GM19025 (cell line): ENCODE data around the gene C1orf167.
"Not testable (repeated sequence)": the region's sequence is repeated elsewhere in the genome, so short reads cannot be mapped to it uniquely, and the experiment has no call there.

Experiments used
- ATAC-seq: cut with Tn5 transposase; IDR thresholded peaks from one replicate; pipeline ENCODE4 v1.9.1; 2021; ENCODE audit warnings: mild to moderate bottlenecking, low read depth, moderate library complexity; ENCODE audit not compliant: unreplicated experiment

The C1orf167 gene

DNA sequence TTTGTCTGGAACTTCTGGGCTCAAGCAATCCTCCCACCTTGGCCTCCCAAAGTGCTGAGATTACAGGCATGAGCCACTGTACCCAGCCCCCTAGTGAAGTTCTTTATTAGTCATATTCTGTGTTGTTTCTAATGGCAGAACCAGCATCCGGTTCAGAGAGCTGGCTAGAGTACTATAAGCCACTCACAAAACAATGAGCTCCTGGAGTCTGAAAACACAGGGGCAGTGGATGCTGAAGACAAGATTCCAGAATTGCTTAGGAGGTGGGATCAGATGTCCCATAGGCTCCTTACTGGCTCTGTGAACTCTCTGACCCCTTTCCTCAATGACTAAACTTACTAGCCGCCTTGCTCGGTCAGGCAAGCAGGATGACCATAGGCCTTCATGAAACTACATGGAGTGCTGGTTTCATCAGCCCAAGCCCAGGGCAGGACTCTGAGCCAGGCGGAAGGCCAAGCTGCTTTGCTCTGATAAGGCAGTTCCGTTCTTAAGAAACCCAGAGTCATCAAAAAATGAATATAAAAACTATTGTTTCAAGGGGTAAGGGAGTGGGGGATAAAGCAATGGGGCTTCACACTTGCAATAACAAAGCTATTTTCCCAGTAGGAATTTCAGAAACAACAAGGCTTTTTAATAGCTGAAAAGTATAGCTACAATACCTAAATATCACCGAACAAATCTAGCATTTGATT is 35.7 kb downstream of the C1orf167 start:
- no peak for ATAC-seq

- no peak for ATAC-seq
These were observed 37.1 kb downstream of the C1orf167 start for GRCh38 chr1:11799099-11799498.

GRCh38 chr1:11799896-11800295 is 37.9 kb downstream of the C1orf167 start:
- no peak for ATAC-seq

- no peak for ATAC-seq
These were observed 38.4 kb downstream of the C1orf167 start for GRCh38 chr1:11800391-11800755.

DNA sequence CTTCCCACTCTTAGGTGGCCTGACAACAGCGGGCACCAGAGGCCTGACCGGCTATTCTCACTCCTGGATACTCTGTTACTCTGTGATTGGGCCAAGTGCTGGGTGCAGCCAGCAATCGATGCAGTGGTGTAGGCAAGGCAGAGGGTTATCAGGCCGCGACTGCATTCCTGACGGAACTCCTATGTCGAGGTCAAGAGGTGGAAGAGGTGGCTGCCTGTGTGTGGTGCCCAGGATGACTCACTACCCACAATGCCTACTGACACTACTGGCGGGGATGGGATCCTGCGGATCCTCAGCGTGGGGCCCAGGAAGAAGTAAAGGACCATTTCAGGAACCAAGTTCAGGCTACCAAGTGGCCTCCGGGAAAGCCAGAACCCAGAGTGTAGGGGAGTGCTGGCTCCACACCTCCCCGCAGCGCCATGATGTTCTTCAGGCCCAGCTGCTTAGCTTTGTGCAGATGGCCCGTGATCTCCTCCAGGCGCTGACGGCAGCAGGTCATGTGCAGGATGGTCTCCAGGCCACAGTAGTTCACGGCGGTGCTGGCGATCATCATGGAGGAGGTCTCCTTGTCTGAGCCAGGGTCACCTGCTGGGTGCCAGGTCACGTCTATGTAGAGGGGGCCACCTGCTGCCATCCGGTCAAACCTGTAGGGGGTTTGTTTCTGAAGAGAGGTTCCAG is 38.9 kb downstream of the C1orf167 start:
- ATAC-seq: no peak

- no peak for ATAC-seq
These were observed 40.6 kb downstream of the C1orf167 start for GRCh38 chr1:11802616-11802972.

DNA sequence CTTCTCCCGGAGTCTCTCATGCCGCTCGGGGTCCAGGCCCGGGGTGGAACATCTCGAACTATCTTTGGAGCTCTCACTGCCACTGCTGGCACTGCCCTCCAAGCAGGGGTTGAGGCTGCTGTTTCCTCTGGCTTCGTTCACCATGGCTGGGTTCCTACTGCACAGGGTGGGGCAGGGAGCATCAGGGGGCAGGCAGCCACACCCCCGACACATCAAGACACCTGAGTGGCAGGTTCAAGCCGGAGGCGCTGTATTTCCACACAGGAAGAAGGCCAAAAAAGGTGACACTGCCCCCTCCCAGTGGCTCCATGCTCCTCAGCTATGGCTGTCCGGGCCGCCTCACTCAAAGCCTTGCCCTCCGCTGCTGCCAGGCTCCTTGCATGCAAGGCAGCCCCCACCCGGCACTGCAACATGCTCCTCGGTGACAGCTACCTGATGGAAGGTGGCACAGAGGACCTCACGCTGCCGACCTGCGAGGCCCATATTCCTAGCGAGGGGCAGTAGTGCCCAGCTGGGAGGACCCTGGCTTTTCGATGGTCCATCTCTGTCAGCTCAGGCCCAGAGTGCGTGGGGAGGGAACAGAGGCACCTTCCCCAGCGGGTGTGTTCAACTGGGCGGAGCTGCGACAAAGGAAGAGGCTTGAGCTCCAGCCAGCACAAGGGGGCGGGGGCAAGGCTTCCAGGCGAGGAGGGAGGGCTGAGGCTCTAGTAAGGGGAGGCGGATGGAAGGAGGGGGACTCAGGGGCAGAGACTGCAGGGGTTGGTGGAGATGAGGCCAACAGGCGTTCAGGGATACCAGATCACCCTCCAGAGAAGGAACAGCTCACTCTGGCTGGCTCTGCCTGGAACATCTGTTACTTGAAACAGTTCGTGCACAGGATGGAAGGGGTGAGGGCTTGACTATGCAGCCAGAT is 41.2 kb downstream of the C1orf167 start:
- no peak for ATAC-seq

DNA sequence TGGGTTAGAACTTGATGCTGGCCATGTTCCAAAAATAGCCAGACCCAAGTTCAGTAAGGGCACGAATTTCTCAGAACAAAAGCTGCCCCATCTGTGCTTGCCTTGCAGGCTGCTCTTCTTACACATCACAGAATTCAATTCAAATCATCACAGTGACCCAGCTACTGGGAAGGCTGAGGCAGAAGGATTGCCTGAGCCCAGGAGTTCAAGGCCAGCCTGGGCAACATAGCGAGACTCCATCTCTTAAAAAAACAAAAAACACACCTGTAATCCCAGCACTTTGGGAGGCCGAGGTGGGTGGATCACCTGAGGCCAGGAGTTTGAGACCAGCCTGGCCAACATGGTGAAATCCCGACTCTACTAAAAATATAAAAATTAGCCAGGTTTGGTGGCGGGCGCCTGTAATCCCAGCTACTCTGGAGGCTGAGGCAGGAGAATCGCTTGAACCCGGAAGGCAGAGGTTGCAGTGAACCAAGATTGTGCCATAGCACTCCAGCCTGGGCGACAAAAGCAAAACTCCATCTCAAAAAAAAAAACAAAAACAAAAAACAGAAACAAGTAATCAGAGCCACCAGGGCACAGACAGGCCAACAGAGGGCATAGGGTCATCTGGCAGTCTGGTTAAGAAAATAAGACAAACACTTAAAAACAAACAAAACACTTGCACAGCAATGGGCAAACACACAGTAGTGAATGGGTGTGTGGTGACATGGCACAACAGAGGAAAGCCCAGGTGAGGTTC is 42.1 kb downstream of the C1orf167 start:
- not testable (repeated sequence) for ATAC-seq

- no peak for ATAC-seq
These were observed 42.9 kb downstream of the C1orf167 start for GRCh38 chr1:11804666-11805421.

DNA sequence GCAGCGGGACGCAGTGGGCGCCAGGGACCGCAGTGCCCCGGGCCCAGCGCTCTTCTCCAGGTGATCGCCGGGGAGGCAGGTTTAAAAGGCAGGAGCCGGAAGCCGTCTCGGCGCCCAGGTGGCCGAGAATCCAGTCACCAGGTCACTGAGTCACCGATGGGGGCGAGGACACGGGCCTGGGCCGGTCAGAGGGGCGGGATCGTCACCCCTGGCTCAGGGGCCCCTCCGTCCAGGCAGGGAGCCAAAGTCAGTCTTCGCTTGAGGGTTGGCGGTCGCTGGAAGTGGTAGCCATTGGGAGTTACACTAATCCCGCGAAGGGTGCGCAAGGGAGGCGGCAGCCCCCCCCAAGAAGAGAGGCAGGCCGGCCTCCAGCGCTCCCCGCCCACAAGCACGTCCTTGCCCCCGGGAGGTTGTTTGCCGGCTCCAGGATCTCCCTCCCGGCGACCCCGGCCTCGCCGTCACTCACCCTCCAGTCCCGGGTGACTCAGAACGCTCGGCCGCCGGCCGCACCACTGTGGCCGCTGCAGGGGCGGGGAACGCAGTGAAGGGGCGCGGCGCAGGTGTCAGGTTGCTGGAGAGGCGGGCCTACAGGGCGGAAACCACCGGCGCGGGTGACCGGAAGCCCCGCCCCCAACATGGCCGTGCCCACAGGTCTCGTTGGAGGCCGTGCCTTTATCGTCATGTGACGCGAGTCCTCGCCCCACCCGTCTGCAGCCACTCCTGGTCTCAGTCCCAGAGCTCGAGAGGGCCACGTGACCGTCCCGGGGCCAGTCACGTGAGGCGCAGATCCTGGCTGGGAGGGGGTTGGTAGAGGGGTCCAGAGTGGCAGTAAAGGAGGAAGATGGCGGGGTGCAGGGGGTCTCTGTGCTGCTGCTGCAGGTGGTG is 43.7 kb downstream of the C1orf167 start, which contains the start of the genes CLCN6 and MTHFR:
CLCN6 (plus strand) TSS at position 770 of the 885 bp plus-strand sequence; CDS start at position 842, 72 bp downstream.
MTHFR (minus strand) TSS at position 543 of the 885 bp plus-strand sequence. CDS start 2,848 bp downstream, outside the sequence.
- ATAC-seq: peak; percentile 83

GRCh38 chr1:11806307-11806936 is 44.4 kb downstream of the C1orf167 start:
- peak; percentile 39 for ATAC-seq

DNA sequence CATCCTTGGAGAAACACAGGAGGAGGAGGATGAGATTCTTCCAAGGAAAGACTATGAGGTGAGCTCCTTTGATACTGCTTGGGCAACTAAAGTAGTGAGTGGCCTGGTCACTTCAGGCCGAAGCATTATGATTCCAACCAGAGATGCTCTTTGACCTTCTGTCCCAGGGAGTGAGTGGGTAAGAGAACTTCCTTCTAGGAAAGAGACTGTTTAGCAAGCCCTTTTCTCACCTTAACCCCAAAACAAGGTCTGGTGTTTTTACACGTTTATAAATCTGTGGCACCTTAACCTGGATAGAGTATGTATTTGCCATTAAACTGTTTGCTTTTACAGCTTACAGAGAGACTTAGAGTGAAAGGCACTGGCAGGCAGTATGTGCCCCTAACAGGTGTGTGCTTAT is 45.1 kb downstream of the C1orf167 start:
- ATAC-seq: no peak

- ATAC-seq: no peak
These were observed 51.0 kb downstream of the C1orf167 start for GRCh38 chr1:11813021-11813420.

GRCh38 chr1:11817192-11817591 is 55.2 kb downstream of the C1orf167 start:
- no peak for ATAC-seq

- no peak for ATAC-seq
These were observed 60.1 kb downstream of the C1orf167 start for GRCh38 chr1:11822091-11822490.

GRCh38 chr1:11823366-11824137 is 61.6 kb downstream of the C1orf167 start:
- no peak for ATAC-seq

GRCh38 chr1:11825131-11825530 is 63.1 kb downstream of the C1orf167 start:
- ATAC-seq: no peak
